Left forelimb (tissue), 1 donor: ENCODE results near the gene PIRT.
A peak's percentile ranks its signal among the peaks of the same experiment; 100 is the strongest.
"Not testable (repeated sequence)": the region's sequence is repeated elsewhere in the genome, so short reads cannot be mapped to it uniquely, and the experiment has no call there.

Source experiments
- DNase-seq: peaks from one replicate; pipeline ENCODE4 v3.0.0-alpha.2; 2018; ENCODE audit warnings: low spot score

Gene PIRT

DNA sequence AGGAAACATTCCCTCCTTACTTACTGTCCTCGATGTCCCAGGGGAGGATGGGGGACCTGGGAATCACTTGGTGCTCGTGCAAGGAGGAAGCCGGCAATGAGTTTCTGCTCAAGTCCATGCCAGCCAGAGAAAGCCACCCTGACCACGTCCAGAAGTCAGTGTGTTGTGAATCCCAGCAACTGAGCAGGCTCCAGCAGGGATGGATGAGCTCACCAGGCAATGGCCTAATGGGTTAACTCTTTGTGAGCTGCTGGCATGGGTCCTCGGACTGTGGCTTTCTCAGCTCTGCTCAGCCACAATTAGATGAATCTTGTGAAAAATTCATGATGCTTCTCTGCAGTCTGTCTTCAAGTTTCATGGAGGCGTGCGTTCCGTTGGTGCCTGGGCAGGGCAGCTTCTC is at the start of gene PIRT:
PIRT (minus strand) TSS at position 167 of the 400 bp plus-strand sequence. CDS start 12,442 bp downstream, outside the sequence.
- DNase-seq, result no peak

DNA sequence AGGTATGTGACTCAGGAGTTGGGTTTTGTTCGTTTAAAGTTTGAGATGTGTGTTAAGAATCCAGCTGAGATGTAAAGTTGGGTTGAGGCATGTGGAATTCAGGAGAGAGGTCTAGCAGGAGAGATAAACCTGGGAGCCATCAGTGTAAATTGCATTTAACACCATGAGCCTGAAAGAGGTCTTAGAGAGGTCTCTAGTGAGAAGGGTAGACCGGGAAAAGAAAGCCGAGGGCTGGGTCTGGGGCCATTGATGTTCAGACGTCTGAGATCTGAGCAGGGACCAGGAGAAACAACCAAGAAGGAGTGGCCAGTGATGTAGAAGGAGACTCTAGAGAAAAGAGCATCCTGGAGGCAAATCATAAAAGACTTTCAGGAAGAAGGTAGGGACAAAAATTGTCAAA is 44.1 kb upstream of the PIRT start:
- DNase-seq, result no peak

DNA sequence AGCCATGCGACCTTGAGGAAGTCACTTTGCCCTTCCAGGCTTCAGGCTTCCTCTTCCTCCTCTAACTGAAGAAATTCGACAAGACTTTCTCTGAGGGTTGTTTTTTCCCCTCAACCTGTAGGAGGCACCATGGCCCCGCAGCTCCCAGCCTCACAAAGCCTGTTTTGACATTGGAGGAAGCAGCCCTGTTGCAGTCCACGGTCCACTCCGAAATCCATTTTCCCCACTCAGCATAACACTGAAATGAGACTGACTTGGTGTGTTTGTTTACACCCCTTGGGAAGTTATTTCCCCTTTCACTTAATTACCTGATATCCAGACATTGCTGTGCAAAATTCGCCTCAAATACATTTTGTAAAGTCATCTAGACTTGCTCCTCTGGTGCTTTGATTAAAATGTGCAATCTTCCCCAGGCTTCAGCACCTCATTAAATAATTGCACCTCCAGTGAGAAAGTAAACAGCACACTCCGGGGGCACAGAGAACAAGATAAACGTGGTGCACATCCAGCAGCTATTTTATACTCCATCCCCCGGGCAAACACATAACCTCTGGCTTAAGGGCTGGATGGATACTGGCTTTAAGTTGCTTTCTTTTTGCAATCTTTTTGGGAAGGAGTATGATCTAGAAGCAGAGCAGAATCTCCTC is 41.4 kb upstream of the PIRT start:
- peak; percentile 68 for DNase-seq

DNA sequence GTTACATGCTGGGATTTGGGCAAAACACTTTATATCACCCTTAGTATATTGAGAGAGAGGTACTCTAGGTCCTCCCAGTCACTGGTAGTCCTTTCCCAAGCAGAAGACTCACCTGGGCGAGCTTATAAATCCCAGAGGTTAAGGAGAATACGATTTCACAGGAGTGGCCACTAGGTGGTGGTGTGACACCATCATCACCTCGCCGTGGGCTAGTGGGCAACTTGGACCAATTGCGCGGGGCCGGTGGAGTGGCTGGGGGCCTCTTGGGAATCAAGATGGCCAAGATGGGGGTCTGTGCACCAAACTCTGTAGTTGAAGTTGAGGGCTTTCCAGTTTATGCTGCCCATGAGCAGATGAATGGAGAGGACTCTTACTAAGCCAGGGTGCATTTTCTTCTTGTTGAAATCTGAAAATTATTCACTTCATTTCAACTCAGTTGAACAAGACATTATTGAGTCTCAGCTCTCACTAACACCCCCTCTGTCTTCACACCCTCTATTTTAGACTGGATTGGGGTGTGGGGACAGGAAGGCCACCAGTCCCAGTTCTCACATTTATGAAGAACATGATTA is 38.2 kb upstream of the PIRT start:
- no peak for DNase-seq

DNA sequence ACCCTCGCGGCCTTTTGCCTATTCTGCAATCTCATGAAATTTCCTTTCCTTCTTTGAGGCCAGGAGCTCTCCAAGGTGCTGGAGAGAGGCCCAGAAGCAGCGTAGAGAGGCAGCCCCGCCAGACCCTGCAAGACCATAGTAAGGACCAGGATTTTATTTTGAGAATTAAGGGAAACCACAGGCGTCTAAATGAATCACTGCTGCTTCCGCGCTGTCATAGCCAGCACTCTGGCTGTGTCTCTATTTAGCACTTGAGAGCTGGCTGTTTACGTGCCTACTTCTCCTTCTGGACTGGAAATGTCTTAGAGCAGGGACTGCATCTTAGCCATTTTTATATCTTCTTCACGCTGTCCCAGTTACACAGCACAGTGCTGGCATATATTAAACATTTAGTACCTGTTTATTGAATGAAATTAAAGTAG is 37.6 kb upstream of the PIRT start:
- DNase-seq, result no peak

DNA sequence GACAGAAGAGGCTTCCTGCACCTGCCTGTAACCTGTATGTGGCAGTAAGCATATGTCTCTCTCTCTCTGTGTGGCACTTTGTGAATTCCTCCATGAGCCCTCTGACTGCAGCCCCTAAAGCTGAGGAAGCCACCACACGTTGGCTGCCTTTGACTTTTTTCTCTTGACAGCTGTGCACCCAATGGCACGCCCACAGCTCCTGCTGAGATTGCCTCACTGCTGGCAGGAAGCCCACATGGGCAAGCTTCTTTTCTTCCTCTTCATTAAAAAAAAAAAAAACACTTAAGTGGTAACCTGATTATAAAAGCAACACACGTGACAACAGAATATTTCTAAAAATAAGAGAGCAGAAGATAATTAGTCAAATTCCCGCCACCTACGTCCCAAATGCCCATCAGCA is 34.0 kb upstream of the PIRT start:
- DNase-seq, result no peak

DNA sequence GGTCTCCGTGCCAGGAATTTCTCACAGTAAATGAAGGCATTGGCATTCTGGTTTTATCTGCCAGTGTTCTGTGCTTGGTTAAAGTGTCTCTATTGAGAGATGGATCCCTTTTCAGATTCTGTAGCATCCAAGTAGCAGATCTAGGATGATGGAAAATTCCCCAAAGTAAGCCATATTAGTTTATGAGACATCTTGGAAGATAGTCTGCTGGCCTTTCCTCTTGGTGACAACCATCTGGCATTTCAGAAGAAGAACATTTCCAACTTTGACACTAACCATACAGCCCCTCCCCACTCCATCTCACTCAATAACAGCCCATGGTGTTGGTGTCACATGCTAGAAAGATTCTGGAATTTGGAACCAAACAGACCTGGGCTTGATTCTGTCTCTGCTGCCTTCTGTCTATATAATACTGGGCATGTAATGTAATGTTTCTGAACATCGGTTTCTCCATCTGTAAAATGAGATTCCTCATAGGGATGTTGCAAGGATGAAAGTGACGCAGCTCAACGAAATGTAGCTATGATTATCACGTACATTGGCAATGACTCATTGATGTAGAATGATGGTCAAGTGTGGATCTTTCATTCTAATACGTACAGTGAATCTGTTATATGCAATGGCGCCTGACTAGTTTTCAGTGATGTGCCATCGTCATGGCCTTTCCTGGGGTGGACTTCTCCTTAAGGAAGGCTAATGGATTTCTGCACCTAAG is 32.6 kb upstream of the PIRT start:
- DNase-seq, result no peak

DNA sequence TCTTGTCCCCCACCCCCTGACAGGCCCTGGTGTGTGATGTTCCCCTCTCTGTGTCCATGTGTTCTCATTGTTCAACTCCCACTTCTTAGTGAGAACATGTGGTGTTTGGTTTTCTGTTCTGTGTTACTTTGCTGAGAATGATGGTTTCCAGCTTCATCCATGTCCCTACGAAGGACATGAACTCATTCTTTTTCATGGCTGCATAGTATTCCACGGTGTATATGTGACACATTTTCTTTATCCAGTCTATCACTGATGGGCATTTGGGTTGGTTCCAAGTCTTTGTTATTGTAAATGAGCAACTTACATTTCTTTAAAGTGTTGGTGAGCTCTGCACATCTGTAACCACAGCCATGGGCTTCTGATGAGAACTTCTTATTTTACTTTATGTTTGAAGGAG is 30.9 kb upstream of the PIRT start:
- DNase-seq, result not testable (repeated sequence)

DNA sequence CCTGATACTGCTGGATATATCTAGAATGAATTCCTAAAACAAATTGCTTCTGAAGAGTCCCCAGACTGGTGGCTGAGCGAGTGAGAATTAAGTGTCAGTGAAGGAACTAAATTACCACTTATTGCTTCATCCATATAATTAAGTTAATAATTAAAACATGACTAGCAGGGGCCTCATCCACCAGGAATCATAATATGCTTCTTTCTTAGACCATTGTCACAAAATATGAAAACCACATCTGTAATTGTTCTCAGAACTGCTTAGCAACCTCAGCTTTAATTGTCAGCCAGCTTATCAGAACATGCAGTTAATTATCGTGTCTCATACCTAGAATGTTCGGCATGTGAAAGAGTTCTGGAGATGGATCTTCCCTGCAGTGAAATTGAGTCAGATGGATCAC is 21.2 kb upstream of the PIRT start:
- DNase-seq, result no peak

DNA sequence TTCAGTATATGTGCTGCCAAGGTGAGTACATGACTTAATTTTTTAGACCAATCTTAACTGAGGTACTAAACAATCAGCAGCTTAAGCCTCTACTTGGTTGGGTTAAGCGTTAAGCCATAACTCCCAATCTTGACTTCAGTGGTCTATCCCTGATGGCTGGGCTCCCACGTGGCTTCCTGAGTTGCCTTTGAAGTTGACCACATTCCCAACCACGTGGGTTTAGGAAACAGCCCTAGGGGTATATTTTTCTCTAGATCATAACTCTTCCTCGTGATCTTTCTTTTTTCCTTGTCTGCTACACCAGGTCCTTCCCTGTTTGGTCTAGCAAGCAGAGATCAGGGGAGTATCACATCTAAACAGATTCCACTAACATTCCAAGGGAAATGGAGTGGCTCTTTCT is 20.1 kb upstream of the PIRT start:
- no peak for DNase-seq

DNA sequence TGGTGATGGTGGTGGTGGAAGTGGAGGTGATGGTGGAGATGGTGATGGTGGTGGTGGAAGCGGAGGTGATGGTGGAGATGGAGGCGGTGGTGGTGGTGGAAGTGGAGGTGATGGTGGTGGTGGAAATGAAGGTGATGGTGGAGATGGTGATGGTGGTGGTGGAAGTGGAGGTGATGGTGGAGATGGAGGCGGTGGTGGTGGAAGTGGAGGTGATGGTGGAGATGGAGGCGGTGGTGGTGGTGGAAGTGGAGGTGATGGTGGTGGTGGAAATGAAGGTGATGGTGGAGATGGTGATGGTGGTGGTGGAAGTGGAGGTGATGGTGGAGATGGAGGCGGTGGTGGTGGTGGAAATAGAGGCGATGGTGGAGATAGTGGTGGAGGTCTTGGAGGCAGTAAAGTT is 8.7 kb upstream of the PIRT start:
- not testable (repeated sequence) for DNase-seq

DNA sequence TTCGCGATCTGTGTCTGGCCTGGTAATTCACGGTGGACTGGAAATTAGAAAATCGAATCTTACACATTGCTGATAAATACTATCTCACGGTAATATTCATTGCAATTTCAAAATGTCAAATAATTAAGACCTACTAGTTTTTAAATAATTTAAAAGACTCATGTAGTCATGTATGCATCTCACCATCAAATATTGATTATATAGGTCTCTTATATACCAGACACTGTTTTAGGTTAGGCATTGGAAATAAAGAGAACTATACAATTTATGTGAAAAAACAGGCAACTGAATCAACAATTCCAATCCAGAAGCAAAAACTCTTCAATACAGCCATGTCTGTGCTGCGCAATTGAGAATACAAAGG is 7.5 kb upstream of the PIRT start:
- no peak for DNase-seq

DNA sequence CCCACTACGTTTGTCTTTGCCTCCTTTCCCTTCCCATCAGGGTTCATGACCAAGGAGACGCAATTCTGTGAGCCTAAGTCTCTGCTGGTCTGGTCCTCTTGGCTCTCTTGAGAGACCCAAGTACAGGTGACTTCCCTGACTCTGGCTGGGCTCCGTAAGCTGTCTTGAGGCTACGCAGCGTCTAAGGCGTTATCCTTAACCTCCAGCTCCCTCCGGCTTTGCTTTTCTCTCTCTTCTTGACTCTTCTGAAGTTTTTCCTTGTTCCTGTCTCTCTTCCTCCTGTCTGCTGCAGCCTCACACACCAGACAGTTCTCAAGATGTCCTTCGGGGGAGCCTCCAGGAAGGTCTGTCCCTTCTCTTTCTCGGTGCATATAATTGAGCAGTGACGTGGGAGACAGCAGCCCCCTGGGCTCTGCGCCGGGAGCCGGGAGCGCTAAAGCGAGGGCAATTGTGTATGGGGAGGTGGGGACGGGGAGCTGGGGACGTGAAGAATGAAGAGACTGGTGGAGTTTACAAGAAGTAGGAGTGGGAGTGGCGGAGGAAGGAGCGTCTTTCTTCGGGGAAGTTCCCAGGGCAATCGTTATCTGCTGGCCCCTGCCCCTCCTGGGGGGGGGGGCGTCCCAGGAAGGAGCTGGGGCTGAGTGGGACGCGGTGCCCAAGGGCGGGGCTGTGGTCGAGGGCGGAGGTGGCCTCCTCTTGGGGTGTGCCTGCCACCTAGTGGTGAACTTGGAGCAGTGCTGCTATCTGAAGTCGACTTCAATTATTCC is 6.9 kb upstream of the PIRT start:
- peak; percentile 80 for DNase-seq

DNA sequence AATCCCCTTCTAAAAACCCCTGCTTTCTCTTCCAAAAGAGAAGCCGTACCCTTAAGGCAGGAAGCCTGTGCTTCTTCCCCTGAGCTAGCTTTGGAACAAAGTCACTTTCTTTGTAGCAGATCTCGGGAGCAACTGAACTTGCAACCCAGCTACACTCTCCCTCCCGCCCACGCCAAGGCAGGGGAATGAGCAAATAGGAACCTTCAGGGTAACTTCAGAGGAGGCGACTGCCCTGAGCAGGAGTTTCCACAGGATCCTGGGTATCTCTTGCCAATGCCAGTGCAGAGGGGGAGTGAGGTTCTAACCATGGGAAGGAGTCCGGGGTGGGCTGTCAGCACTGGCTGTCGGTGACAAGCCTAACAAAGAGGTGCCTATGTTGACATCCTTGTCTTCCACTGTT is 5.9 kb upstream of the PIRT start:
- no peak for DNase-seq

DNA sequence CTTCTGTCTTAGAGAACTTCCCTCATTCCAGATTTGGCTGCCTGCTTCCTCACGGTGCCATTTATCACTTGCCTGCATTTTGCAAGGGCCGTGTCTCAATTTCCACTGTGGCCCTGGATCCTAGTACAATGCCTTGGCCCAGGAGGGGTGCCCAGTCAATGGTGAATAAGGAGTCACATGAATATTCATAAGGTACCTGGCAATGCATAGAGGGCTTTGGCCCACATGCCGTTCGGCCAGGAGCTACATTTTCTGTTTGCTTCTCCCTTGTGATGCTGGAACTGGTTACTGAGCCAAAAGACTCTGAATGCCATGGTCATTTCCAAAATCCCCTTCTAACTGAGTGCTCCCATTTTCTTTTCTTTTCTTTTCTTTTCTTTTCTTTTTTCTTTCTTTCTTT is 4.8 kb upstream of the PIRT start:
- no peak for DNase-seq

DNA sequence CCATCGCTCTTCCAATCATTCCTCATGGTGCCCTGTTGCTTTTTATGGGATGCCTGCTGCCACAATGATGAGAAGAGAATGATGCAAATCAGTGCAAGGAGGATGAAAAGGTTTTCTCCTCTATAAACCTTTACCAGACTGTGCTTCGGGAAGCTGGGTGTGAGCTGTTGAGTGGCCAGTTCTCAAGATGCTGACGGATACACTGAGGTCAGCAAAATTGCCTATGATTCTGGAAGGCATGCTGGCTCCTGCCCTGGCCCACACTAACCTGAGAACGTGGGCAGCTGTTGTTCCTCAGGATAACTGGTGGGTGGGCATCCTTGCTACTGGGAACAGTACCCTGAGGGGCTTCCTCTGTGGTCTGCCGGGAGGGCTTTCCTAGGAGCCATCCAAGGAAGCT is 795 bp upstream of the PIRT start:
- no peak for DNase-seq

DNA sequence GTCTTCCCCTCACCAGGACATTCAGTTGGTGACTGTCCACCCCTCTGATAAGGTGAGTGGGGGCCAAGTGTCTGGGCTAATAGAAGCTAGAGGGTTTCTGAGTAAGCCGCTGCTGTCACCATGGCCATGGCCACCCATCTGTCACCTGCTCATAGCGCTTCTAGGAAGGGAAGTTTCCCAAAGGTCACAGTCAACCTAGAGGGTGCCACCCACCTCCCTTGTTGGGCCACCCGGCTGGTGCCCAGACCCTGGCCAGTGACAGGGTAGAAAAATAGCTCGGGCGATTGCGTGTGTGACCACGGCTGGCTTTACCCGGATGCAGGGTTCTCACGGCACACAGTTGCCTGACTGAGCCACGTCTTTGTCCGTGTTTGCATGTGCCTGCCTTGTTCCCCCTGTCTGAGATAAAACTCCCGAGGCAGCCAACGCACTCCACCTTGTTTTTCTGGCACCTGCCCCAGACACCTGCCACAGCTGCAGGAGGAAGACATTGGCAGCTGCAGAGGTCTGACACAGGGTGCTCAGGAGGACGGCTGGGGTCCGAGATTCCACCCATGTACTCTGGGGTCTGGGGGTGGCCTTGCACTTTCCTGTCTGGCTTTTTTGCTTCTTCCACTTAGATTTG is 809 bp downstream of the PIRT start:
- DNase-seq, result no peak

DNA sequence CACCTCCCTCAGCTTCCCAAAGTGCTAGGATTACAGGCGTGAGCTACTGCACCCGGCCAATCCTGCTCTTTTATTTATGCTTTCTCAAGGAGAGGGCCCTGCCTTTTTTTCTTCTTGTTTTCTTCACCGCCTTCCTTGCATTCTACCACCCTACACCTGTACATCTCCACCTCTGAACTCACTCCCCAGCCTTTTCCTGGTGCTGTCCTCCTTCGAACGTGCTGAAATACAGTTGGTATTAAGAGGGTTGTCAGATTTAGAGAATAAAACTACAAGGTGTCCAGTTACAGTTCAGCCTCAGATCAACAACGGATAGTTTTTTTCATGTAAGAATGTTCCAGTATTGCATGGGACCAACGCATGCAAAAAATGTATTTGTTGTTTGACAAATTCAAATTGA is 1.7 kb downstream of the PIRT start:
- no peak for DNase-seq

DNA sequence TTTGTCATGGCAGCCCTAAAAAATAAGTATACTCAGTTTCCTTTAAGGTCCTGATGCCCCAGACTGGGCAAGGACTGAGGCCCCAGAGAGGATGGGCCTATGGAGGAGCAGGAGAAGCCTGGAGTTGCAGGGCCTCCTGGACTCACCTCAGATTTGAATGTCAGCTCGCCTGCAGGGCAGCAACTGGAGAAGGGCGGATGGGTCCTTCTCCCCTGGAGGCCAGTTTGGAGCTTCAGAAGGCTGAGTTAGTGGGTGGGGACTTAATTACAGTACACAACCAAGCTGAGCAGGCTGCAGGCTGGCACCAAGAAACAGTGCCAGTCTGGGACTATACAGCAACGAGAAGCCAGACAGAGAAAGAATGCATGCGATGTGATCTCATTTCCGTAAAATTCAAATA is 6.2 kb downstream of the PIRT start:
- no peak for DNase-seq

DNA sequence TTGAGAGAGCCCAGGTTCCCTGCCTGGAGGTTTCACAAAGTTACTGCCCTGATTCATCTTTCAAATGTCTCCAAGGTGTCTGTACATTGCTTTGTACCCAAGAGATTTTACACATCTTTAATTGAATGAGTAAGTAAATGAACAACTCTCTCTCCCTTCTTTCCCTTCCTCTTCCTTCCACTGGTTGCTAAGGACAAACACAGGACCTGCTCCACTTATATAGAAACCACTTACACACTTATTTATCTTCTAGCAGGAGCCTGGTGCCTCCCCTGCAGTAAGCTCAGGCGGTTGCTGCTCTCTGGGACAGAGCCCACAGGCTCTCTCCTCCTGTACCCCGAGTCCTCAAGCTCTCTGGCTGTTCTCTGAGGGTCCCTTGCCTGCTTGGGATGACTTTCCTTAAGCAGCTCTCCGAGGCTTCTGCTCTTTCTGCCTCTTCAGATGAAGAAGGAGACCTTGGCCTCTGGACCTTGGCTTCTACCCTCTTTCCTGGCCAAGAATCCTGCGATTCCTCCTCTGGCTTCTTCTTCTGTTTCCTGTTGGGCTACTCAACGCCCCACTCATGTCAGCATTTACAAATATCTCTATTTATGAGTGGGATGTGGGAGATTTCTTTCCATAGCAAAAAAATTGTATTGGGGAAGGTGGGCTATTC is 9.9 kb downstream of the PIRT start:
- DNase-seq, result no peak

DNA sequence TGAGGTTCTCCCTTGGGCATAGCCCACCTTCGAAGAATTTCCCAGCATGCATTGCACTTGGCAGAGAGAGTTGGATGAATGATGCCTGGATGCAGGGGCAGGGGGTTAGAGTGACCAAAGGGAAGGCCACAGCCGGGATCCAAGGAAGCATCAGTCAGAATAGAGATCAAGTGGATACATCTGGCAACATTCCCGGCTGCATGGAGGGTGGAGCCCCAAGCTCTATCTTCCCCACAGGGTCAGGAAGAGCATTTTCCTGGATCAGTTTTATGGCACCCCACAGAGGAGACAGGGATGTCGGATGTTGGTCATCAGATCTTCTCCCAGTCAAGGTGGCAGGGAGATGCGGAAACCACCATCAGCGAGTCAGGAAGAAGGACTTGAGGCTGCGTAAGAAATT is 13.0 kb downstream of the PIRT start:
- DNase-seq, result no peak

DNA sequence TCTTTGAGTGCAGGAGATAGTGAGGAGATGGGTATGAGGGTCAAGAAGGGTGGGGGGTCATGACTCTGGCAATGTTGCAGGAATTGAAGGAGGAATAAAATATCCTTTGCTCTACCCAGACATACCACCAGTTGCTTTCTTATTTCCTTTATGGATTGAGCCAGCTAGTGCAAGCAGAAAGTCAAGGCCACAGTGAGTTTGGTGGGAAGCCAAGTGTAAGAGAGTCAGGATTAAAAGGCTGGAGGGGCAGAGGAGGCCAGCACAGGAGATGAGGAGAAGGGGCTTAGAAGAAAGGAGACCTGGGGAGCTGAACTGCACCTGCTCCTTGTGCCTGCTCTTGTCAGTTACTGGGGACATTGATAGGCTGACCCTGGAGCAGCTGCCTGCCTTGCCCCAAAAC is 16.1 kb downstream of the PIRT start:
- DNase-seq, result no peak
